Measurements from ENCODE around the gene REV3L.

REV3L gene

DNA sequence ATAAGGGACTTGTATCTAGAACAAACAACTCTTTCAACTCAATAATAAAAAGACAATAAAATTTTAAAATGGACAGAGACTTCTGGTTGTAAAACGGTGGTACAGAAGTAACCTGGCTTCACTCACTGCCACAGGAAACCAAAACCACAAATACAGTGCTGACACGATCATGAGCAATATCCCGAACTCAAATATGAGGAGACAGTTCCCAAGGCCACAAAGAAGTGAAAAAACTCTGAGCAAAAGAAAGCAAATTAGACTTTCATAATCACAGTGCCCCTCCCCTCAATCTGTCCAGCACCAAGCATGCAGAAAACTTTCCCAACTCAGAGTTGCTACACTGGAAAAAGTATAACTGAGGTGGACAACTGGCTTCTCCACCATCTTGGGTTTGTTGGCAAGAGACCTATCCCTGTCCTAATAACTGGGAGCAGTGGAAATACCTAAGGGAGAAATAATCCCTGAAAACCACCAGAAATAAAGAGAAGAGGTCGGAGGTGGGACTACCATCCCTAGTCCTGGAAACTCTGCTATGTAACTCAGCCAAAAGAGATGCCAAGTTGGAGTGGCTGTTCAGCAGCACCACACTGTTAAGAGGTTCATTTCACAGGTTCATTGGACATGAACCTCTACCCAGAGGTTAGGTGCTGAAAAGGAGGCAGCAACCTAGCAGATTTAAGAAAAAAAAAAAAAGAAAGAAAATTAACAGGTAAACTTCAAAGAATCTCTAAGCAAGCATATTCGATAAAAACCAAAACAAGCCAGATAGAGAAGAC is 55.5 kb downstream of the REV3L start:
- DNase-seq (ENCODE audit: low read depth in 1 of 2, low spot score in 1 of 2): peak in 1 of 2 donors; percentile 15

DNA sequence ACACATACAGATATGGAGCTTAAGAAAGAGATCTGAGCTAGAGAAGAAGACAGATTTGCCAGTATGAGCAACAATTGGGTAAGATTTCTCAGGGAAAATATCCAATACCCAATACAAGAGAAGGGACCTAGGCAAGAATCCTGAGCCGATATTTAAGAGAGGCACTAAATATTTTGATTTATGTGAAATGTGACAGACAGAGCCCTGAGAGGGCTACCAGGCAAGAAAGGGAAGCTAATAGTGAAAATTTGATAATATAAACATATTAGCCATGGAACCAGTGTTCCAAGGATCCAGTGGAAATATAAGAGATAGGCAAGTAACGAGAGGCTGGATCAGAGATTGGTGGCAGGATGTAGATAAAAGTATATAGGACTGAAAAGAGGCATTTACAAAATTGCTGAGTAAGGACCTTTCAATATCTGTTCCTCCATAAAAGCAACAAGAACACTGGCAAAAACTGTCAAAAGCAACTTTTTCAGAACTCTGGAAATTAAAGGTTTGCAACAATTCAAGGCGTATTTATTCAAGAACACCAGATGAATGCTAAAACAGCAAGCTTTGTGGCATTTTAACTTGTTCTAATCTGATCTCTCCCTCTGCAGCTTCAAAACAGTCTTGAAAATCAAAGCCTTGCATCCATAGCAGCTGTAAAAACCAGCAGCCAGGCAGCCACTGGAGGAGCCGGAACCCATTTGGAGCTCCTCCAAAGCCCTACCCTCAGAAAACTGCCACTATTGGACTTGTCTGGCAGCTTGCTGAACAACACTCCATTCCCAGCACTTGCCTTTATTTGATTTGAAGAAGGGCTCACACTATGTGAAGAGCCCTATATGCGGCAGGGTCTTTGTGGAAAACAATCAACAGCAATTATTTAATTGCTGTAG is 58.8 kb downstream of the REV3L start:
- no peak for DNase-seq (ENCODE audit: low read depth in 1 of 2, low spot score in 1 of 2)

DNA sequence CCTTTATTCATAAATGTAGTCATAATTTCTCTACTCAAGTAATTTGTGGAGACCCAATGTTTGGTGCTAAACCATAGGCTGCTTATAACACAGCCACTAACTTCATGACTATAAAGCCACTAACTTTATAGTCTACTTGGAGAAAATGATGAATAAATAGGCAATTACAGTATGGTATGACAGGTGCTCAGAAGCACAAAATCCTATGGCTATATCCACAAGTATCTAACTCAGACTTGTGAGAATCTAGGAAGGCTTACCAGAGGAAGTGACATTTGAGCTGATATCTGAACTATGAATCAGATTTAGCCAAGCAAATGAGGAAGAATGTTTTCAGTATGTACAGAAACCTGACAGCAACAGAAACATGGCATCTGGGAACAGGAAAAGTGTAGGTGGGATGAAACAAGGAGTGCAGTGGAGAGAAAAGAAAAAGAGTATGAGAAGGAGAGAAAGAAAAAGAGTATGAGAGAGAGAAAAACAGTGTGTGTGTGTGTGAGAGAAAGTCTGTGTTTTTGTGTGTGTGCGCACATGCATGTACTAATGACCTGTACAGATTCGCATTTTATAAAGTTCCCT is 59.9 kb downstream of the REV3L start:
- DNase-seq (ENCODE audit: low read depth in 1 of 2, low spot score in 1 of 2): no peak

DNA sequence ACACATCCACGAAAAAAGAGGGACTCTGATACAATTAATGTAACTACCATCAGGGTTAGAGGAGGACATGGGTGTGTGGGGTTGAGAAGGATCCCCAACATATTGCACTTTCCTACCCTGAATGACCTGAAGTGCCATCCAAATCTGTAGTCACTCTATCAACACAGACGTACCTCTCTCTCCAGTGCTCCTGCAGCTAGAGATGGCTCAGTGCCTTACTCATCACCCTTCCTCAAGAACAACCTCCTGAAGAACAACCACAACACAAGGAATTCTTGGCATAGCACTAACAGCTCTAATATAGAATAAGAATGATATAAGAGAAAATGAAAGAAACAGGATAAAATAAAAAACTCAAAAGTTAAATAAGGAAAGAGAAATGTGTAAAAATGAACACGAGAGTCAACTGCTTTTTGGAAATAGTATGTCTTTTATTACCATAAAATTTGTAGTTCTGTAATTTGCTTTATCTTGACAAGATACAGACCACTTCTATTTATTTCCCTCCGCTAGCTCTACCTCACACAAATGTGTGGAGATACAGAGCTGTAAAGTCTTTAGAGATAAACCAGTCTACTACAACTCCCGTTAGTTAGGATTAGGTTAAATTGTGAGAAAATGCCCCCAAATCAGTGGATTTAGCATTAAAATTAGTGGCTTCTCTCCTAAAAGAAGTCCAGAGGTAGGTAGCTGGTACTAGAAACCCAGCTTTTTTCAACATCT is 63.9 kb downstream of the REV3L start:
- DNase-seq (ENCODE audit: low read depth in 1 of 2, low spot score in 1 of 2): no peak

DNA sequence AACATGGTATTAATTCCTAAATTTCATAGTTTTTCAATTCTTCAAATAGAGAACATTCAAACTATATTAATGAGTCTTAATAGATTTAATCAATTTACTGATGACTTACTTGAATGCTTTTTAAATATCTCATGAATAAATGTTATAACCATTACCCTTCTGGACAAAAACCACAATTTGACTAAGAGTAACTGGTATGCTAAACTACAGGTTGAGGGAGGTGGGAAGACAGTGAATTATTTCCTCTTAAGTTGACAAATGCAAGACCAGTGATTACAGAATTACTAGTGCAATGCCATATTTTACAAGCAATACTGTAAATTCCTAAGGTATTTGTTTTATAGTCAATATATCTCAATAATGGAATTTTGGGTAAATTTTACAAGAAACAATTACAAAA is 65.1 kb downstream of the REV3L start:
- DNase-seq (ENCODE audit: low read depth in 1 of 2, low spot score in 1 of 2): no peak

DNA sequence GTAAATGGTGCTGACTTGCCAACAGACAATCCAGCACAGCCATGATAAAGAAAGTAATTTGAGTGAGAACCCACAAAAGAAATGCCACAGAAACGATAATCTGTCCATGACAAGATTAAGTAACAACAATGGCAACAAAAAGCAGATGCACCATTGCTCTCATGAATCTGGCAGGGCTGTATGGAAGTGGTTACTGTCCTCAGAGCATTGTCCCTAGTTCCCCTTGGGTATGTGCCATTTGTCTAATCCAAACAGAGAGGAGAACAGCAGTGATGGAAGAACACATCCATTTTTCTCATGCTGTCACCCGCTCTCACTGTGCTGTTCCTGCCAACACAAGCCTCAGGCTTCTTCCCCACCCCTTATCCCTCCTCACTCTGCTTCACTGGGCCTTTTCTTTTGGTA is 65.8 kb downstream of the REV3L start:
- no peak for DNase-seq (ENCODE audit: low read depth in 1 of 2, low spot score in 1 of 2)

DNA sequence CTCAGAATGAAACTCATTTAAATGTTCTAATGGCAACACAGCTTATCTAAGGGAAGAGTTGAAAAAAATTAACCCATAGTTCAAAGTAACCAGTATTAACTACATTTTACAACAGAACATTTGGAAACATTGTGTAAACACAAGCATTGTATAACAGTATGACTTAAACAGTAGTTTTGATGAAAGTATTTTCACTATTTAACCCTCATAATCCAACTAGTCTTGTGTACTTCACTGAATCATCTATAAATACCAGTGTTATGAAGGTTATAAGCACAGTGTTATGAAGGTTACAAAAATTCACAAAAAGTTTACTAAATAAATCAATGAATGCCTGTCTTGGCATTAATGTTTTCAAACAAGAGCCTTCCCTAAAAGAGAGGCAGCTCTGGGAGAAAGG is 66.5 kb downstream of the REV3L start:
- no peak for DNase-seq (ENCODE audit: low read depth in 1 of 2, low spot score in 1 of 2)

DNA sequence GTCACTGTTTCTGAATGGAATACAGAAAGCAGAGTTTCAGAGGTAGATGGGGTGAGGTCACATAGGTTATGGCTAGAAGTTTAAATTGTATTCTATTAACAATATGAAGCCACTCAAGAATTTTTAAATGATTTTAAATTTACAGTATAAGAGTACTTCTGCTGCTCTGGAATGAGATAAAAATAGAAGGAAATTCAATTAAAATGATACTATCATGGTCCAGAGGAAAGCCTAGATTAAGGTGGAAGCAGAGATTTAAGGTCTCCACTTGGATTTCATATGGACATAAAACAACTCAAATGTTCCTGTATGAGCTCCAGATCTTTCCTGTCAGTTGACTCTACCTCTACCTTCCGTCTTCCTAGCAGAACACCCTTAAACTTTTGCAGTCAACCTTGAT is 68.6 kb downstream of the REV3L start:
- no peak for DNase-seq (ENCODE audit: low read depth in 1 of 2, low spot score in 1 of 2)

DNA sequence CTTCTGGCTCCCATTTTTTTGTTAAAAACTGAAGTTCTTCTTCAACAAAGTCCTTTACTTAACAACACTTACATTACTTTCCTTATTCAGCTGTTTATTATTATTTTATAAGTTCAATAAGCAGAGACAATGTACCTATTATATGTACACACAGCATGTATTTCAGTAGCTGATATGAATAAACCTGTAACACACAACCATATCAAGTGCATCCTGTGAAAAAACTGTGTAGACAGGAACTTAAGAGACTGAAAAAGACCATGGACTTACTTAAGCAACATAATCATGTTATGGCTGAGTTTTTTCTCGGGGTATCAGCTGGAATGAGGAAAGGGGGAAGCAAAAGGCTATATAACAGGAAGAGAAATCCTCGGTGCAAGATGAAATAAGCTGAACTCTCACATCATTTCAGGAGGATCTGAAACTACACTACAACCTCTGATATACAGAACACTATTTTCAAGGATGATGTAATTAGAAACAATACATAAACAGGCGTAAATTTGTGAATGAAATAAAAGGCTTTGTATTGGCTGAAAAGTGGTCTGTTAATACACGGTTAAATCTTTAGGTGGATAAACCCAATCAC is 70.9 kb downstream of the REV3L start:
- DNase-seq (ENCODE audit: low read depth in 1 of 2, low spot score in 1 of 2): no peak

DNA sequence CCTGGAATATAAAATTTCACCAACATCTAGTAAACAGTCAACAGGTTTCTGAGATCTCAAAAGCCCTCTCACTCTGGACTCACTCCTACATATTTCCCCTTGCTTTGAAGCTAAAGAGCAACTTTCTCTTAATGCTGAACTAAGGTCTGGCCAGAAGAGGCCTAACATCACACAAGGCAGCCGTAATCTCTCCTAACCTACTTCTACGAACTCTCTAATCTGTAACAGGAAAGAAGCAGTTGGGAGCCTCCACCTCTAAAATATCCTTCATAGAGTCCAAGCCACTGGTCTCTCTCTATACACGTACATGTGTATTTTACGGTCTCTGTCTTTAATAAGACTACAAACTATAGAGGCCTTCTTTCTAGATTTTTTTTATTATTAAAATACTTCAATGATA is 72.0 kb downstream of the REV3L start:
- no peak for DNase-seq (ENCODE audit: low read depth in 1 of 2, low spot score in 1 of 2)

DNA sequence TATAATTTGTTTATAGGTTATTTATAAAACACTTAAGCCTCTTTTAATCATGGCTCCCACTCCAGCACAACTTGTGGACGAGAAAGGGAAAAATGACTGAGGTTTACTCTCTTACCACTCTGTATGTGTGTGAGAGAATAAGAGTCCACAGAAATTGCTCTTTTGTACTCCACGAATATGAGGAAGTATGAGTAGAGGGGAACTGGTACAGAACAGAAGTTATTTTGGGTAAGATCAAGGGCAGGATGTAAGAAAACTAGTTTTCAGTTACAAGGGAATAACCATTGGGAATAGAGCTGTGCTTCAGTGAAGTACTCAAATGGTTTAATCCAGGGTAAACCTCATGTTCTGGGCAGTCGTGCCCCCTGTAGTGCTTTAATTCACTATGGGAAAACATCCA is 72.6 kb downstream of the REV3L start:
- DNase-seq (ENCODE audit: low read depth in 1 of 2, low spot score in 1 of 2): no peak

DNA sequence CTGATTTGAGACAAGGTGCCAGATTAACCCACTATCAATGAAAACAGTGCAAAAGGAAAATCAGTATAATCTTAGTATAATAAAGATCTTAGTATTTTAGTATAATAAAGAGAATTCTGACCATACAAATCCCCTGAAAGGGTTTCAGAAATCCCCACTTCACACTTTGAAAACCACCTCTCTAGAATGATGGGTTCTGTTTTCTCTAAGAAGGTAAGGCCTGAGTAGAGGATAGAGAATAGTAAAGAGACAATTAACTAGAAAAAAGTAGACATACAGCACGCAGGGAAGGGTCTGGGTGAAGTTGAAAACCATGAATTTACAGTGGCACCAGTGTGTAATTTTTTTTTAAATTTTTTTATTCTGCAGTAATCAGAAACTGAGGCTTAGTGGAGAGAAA is 73.6 kb downstream of the REV3L start:
- DNase-seq (ENCODE audit: low read depth in 1 of 2, low spot score in 1 of 2): no peak

DNA sequence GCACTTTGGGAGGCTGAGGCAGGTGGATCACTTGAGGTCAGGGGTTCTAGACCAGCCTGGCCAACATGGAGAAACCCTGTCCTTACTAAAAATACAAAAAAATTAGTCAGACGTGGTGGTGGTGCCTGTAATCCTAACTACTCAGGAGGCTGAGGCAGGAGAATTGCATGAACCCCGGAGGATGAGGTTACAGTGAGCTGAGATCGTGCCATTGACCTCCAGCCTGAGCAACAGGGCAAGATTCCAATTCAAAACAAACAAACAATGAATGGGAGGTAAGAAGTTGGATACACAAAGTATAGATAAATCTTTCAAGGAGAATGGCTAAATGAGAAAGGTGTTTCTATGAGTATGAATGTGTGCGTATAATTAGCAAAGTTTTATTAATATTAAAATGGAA is 75.3 kb downstream of the REV3L start:
- DNase-seq (ENCODE audit: low read depth in 1 of 2, low spot score in 1 of 2): no peak

DNA sequence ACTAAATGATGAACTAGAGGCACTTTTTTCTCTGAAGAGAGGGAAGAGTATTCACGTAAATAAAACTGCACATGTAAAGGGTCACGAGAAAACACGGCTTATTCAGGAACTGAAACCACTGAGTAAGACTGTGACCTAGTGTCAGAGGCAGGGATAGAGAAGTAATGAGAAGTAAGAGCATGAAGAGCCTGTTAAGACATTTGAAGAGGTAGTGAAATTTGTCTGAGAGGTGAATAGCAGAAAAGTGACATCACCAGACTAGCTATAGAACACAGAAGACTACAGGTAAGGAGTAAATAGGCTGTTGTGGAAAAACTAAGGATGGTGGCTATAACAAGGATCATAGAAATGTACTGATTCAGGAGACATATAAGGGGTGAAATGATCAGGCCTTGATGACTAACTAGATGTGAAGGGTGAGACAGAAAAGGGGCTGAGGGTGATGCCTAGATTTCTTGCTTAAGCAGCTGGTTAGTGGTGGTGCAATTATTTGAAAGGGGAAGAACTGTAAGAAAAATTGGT is 76.8 kb downstream of the REV3L start:
- no peak for DNase-seq (ENCODE audit: low read depth in 1 of 2, low spot score in 1 of 2)

DNA sequence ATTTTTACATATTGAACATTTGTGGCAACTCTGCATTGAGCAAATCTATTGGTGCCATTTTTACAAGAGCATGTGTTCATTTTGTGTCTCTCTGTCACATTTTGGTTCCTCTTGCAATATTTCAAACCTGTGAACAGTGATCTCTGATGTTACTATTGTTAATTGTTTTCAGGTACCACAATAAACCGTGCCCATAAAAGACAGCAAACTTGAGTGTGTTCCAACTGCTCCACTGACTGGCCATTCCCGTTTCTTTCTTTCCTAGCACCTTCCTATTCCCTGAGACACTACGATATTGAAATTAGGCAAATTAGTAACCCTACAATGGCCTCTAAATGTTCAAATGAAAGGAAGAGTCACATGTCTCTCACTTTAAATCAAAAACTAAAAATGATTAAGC is 79.6 kb downstream of the REV3L start:
- DNase-seq (ENCODE audit: low read depth in 1 of 2, low spot score in 1 of 2): no peak

DNA sequence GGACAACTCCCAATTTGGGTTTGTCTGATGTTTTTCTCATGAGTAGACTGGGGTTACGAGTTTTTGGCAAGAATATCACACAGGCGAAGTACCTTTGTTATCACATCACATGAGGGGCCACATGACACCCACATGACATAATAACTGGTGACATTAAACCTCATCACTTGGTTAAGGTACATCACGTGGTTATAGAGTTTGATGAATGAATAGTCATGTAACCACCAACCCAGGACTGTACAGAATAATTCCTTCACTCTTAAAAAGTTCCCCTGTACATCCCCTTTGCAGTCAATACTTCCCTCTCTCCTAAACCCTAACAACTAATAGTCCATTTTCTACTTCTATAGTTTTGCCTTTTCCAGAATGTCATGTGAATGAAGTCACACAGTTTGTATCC is 83.4 kb downstream of the REV3L start:
- no peak for DNase-seq (ENCODE audit: low read depth in 1 of 2, low spot score in 1 of 2)

DNA sequence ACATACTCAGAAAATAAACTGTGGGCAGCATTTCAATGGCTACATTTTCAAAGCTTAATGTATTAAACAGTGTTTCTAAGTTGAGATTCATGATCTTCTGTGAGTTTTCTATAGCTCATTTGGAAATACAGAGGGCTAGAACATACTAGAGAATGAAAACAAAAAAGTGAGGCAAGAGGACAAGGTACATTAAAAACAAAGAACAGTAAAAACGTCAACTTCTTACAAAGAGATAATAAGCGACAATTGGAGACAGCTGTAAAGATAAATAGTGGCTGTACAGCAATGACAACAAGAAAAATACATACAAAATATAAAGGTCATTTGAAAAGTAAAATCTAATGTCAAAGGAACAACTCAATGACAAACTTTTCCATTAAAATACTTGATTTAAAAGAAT is 94.3 kb downstream of the REV3L start:
- no peak for DNase-seq (ENCODE audit: low read depth in 1 of 2, low spot score in 1 of 2)

DNA sequence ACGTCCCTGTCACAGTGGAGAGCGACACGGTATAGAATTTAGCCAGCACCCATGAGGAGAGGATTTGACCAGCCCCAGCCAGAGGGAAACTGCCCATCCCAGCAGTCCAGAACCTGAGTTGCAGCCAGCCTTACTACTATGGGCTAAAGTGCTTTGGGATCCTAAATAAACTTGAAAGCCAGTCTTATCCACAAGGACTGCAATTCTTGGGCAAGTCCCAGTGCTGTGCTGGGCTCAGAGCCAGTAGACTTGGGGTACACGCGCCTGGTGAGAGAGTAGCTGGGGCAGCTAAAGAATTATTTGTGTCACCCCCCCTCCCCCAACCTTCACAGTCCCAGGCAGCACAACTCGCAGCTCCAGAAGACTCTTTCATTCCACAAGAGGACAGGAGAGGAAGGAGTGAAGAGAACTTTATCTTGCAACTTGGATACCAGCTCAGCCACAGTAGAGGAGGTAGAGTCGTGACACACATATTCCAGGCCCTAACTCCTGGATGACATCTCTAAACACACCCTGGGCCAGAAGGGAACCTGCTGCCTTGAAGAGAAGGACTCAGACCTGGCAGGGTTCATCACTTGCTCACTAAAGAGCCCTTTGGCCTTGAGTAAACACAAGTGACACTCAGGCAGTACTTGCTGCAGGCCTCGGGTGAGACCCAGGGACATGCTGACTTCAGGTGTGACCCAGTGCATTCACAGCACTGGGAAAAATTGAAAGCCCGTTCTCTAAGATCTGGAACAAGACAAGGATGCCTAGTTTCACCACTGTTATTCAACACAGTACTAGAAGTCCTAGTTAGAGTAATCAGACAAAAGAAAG is 100.3 kb downstream of the REV3L start:
- no peak for DNase-seq (ENCODE audit: low read depth in 1 of 2, low spot score in 1 of 2)

DNA sequence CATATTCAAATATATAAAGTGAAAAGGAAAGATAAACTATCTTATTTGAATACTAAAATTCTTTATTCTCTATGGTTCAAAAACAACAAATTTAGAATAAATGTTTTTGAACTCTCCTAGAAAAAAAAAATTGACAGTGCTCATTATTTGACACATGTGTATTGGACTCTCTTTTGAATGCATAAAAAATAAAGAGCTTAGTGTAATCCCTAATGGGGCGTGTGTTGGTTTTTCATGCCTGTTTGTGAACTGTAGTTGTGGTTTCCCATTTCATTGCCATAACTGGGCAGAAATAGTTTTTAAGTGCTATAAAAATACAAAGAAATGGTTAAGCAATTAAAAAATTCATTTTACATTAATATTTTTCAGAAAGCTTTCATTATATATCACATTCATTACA is 101.3 kb downstream of the REV3L start:
- no peak for DNase-seq (ENCODE audit: low read depth in 1 of 2, low spot score in 1 of 2)

DNA sequence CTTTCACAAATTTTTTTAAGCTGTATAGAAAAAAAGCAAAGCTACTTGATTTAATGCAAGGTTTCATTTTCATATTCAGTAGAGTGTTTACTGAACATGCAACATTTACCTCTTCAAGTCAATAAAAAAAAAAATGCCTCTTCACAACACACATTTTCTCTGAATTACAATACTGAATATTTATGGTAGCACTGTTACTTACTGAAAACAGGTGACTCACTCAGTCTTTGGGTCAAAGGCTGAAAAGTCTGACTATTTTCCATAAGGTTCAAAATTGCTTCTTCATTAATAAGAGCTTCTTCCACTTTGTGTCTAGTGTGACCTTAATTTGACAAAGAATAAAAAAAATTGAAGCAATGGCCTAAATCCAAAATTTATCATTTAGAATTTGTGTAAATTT is 101.9 kb downstream of the REV3L start:
- no peak for DNase-seq (ENCODE audit: low read depth in 1 of 2, low spot score in 1 of 2)
